Measurements from ENCODE around the gene TRIM7. TPM values are rescaled to one million over a fixed set of nuclear protein-coding genes. Genes with fewer than 3 reads are reported as not detected.

TRIM7 gene
- total and polyA plus RNA-seq, 2 experiments from 2014 or later = 0.53 to 0.56 TPM

DNA sequence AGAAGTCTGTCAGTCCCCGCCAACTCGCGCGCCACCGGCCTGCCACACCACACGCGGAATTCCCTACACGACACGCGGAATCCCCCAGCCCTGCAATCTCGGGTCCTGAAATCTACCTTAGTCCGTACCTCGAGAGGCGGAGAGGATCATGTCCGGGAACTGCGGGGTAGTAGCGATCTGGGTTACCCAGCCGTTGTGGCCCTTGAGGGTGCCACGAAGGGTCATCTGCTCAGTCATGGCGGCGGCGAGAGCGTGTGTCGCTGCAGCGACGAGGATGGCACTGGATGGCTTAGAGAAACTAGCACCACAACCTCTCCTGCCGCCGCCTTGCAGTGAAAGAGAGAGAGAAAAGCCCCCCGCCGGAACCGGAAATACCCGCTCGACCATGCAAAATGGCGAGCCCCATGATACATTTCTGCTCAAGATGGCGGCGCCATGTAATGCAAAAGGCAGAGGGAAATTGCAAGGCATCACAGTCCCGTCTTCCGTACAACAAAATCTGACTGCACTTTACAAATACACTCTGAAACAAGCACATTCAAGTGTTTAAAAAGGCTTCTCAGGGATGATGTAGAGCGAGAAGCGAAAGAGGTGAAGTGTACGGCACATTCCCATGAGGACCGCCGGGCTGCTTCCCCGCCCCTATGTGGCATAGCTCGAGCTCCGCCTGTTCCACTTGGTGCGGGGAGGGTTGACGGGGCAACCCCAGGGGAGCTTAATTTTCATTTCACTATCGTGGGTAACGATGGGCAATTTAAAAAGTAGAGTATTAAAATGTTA is 38.8 kb upstream of the TRIM7 start, which contains the start of gene RACK1:
Gene RACK1, minus strand, starts transcription at position 343 of the 780 bp plus-strand sequence. Its CDS starts 106 bp downstream, at position 237.
- H3K27me3 Mint-ChIP-seq (ENCODE audit: insufficient read depth, low read depth, poor library complexity) = peaks cover 45% of the 10 kb centered on the region
- ATAC-seq (peak; percentile 47), DNase-seq (ENCODE audit: low spot score) (peak; percentile 95)
- Histone ChIP-seq H3K4me3 (peak within 1 kb of the TSS; percentile 100), H3K79me2 (replicated peaks; ENCODE audit: insufficient read depth) (peaks cover 84% of the 10 kb centered on the region), H3K27me3 (ENCODE audit: insufficient read depth) (no peaks in the 10 kb centered on the region), H3K36me3 (ENCODE audit: insufficient read depth) (peaks cover 45% of the 10 kb centered on the region), H3K9me2 (ENCODE audit: insufficient read depth) (no peaks in the 10 kb centered on the region), H3K4me1 (ENCODE audit: insufficient read depth) (peaks cover 38% of the 10 kb centered on the region), H3F3A (replicated peaks; ENCODE audit: low read depth) (peaks cover 56% of the 10 kb centered on the region), H3K27ac (ENCODE audit: low read depth) (peak within 1 kb of the TSS; percentile 99), H3K4me2 (peak within 1 kb of the TSS; percentile 96), H2AFZ (peak within 1 kb of the TSS; percentile 87), H4K20me1 (replicated peaks; ENCODE audit: insufficient read depth) (peaks cover 52% of the 10 kb centered on the region)
- peaks cover 44% of the 10 kb centered on the region for H3K4me1 Mint-ChIP-seq
- peaks cover 70% of the 10 kb centered on the region for H3K36me3 Mint-ChIP-seq (ENCODE audit: low read depth)
- no peak for TF ChIP-seq EZH2phosphoT487 (IDR thresholded peaks at IDR 0.05; ENCODE audit: unreplicated experiment)
- peak; percentile 16 for TF ChIP-seq REST (IDR thresholded peaks at IDR 0.05; ENCODE audit: unreplicated experiment)
- no peak for TF ChIP-seq NANOG (IDR thresholded peaks at IDR 0.05; ENCODE audit: borderline replicate concordance)
- TF ChIP-seq CREB1 (CRISPR knock-in tag; IDR thresholded peaks at IDR 0.05; ENCODE audit: low read depth) = peak; percentile 26; the same call in 1 of the 2 replicates
- TF ChIP-seq, protein P1, sequence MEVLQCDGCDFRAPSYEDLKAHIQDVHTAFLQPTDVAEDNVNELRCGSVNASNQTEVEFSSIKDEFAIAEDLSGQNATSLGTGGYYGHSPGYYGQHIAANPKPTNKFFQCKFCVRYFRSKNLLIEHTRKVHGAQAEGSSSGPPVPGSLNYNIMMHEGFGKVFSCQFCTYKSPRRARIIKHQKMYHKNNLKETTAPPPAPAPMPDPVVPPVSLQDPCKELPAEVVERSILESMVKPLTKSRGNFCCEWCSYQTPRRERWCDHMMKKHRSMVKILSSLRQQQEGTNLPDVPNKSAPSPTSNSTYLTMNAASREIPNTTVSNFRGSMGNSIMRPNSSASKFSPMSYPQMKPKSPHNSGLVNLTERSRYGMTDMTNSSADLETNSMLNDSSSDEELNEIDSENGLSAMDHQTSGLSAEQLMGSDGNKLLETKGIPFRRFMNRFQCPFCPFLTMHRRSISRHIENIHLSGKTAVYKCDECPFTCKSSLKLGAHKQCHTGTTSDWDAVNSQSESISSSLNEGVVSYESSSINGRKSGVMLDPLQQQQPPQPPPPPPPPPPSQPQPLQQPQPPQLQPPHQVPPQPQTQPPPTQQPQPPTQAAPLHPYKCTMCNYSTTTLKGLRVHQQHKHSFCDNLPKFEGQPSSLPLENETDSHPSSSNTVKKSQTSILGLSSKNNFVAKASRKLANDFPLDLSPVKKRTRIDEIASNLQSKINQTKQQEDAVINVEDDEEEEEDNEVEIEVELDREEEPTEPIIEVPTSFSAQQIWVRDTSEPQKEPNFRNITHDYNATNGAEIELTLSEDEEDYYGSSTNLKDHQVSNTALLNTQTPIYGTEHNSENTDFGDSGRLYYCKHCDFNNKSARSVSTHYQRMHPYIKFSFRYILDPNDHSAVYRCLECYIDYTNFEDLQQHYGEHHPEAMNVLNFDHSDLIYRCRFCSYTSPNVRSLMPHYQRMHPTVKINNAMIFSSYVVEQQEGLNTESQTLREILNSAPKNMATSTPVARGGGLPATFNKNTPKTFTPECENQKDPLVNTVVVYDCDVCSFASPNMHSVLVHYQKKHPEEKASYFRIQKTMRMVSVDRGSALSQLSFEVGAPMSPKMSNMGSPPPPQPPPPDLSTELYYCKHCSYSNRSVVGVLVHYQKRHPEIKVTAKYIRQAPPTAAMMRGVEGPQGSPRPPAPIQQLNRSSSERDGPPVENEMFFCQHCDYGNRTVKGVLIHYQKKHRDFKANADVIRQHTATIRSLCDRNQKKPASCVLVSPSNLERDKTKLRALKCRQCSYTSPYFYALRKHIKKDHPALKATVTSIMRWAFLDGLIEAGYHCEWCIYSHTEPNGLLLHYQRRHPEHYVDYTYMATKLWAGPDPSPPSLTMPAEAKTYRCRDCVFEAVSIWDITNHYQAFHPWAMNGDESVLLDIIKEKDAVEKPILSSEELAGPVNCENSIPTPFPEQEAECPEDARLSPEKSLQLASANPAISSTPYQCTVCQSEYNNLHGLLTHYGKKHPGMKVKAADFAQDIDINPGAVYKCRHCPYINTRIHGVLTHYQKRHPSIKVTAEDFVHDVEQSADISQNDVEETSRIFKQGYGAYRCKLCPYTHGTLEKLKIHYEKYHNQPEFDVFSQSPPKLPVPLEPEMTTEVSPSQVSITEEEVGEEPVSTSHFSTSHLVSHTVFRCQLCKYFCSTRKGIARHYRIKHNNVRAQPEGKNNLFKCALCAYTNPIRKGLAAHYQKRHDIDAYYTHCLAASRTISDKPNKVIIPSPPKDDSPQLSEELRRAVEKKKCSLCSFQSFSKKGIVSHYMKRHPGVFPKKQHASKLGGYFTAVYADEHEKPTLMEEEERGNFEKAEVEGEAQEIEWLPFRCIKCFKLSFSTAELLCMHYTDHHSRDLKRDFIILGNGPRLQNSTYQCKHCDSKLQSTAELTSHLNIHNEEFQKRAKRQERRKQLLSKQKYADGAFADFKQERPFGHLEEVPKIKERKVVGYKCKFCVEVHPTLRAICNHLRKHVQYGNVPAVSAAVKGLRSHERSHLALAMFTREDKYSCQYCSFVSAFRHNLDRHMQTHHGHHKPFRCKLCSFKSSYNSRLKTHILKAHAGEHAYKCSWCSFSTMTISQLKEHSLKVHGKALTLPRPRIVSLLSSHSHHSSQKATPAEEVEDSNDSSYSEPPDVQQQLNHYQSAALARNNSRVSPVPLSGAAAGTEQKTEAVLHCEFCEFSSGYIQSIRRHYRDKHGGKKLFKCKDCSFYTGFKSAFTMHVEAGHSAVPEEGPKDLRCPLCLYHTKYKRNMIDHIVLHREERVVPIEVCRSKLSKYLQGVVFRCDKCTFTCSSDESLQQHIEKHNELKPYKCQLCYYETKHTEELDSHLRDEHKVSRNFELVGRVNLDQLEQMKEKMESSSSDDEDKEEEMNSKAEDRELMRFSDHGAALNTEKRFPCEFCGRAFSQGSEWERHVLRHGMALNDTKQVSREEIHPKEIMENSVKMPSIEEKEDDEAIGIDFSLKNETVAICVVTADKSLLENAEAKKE (CRISPR knock-in tag; IDR thresholded peaks at IDR 0.05) = no peak
- peak; percentile 97 for TF ChIP-seq POLR2AphosphoS5 (IDR thresholded peaks at IDR 0.05; ENCODE audit: low read depth)
- TF ChIP-seq, protein P2, sequence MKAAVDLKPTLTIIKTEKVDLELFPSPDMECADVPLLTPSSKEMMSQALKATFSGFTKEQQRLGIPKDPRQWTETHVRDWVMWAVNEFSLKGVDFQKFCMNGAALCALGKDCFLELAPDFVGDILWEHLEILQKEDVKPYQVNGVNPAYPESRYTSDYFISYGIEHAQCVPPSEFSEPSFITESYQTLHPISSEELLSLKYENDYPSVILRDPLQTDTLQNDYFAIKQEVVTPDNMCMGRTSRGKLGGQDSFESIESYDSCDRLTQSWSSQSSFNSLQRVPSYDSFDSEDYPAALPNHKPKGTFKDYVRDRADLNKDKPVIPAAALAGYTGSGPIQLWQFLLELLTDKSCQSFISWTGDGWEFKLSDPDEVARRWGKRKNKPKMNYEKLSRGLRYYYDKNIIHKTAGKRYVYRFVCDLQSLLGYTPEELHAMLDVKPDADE (IDR thresholded peaks at IDR 0.05) = peak; percentile 78
- TF ChIP-seq, protein P3, sequence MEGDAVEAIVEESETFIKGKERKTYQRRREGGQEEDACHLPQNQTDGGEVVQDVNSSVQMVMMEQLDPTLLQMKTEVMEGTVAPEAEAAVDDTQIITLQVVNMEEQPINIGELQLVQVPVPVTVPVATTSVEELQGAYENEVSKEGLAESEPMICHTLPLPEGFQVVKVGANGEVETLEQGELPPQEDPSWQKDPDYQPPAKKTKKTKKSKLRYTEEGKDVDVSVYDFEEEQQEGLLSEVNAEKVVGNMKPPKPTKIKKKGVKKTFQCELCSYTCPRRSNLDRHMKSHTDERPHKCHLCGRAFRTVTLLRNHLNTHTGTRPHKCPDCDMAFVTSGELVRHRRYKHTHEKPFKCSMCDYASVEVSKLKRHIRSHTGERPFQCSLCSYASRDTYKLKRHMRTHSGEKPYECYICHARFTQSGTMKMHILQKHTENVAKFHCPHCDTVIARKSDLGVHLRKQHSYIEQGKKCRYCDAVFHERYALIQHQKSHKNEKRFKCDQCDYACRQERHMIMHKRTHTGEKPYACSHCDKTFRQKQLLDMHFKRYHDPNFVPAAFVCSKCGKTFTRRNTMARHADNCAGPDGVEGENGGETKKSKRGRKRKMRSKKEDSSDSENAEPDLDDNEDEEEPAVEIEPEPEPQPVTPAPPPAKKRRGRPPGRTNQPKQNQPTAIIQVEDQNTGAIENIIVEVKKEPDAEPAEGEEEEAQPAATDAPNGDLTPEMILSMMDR (conservative IDR thresholded peaks at IDR 0.05; ENCODE audit: low read depth in 2 of 2) = no peak
- TF ChIP-seq STAT1 (IDR thresholded peaks at IDR 0.05; ENCODE audit: unreplicated experiment) = no peak
- no peak for TF ChIP-seq JUNB (IDR thresholded peaks at IDR 0.05; ENCODE audit: unreplicated experiment)
- no peak for TF ChIP-seq ZNF114 (CRISPR knock-in tag; IDR thresholded peaks at IDR 0.05)
- no peak for TF ChIP-seq EZH2 (IDR thresholded peaks at IDR 0.05; ENCODE audit: low read depth, unreplicated experiment)
- TF ChIP-seq ZNF331 (CRISPR knock-in tag; IDR thresholded peaks at IDR 0.05; ENCODE audit: low read depth) = no peak
- H3K9me3 Mint-ChIP-seq = peaks cover 10% of the 10 kb centered on the region; the same call in 2 of the 3 replicates
- H3K27ac Mint-ChIP-seq = peak within 1 kb of the TSS; percentile 100
- peak within 1 kb of the TSS; percentile 99 for H3K4me3 Mint-ChIP-seq
